Esophagus squamous epithelium (tissue), 5 donors: ENCODE measurements around the gene IDE. TPM values are rescaled to one million over a fixed set of nuclear protein-coding genes. Genes with fewer than 3 reads are reported as not detected.

Experiments
- DNase-seq: peaks from one replicate; lab custom pipeline; 2025; lab: John Stamatoyannopoulos, UW
- H3K27ac ChIP-seq, 4 donors: fragments of 200-600 bp; sonication (generic); one replicate each; pipeline ENCODE4 v1.5.1; 2016 to 2019; ENCODE audit warnings: mild to moderate bottlenecking in 1 of 4
- H3K27me3 ChIP-seq, 4 donors: fragments of 200-600 bp; sonication (generic); 1 replicate in 3 of 4; 2 replicates in 1 of 4; pipeline versions ENCODE4 v1.5.1 to v1.6.0; 2017 to 2021; ENCODE audit warnings: antibody characterized with exemption in 1 of 4
- H3K36me3 ChIP-seq, 3 donors: fragments of 200-600 bp; sonication (generic); one replicate each; pipeline ENCODE4 v1.5.1; 2016 to 2019
- H3K4me1 ChIP-seq, 3 donors: fragments of 200-600 bp; sonication (generic); one replicate each; pipeline ENCODE4 v1.5.1; 2017 to 2019
- H3K4me3 ChIP-seq, 4 donors: fragments of 200-600 bp; sonication (generic); 1 replicate in 3 of 4; 2 replicates in 1 of 4; pipeline ENCODE4 v1.5.1; 2016 to 2019; ENCODE audit warnings: mild to moderate bottlenecking in 2 of 4, moderate library complexity in 1 of 4
- H3K9me3 ChIP-seq, 3 donors: fragments of 200-600 bp; sonication (generic); one replicate each; pipeline ENCODE4 v1.5.1; 2016 to 2019
- CTCF ChIP-seq, 6 experiments: fragments of 450-650 bp in 4 of 6; fragments of 200-600 bp in 2 of 6; sonication (generic) in 2 of 6; IDR thresholded peaks; one replicate each; pipeline ENCODE4 v1.5.1; 2016 to 2019; ENCODE audit warnings: antibody characterized with exemption in 6 of 6, mild to moderate bottlenecking in 4 of 6, moderate library complexity in 4 of 6
- POLR2A ChIP-seq, 4 donors: fragments of 450-650 bp; IDR thresholded peaks; one replicate each; pipeline ENCODE4 v1.6.1; 2017; ENCODE audit warnings: antibody characterized with exemption in 4 of 4, mild to moderate bottlenecking in 4 of 4, moderate library complexity in 3 of 4
- WGBS, 2 donors: methylation state at CpG; one replicate each; pipeline ENCODE4 v1.1.5; 2018; 5-methylcytosine and 5-hydroxymethylcytosine counted together
- intact Hi-C: fragments of 100-400 bp; cut with DNase I; formaldehyde crosslinking; loops from one replicate; pipeline ENCODE4 v1.15.0; 2022
- total RNA-seq, 4 donors: library from RNA; depleted of rRNA; stranded (reverse); fragments of >200 nt; gene quantifications; one replicate each; pipeline ENCODE4 v1.1.0, GENCODE V29; 2016
- donor health status: DM: yes; HTN: yes; CAD: no.

The IDE gene
- total RNA-seq, 4 donors from 2014 or later = 26.7 to 36.8 (median 29.5) TPM

- H3K27ac ChIP-seq = no peak overlapping the region
- no peaks in the 10 kb centered on the region for H3K9me3 ChIP-seq
- TF ChIP-seq CTCF (IDR thresholded peaks at IDR 0.05) = no peak
- no peak for TF ChIP-seq POLR2A (IDR thresholded peaks at IDR 0.05)
- intact Hi-C loops = no loop called here
- no peaks in the 10 kb centered on the region for H3K27me3 ChIP-seq
- WGBS, 2 donors = 81 to 82% methylated on average over 2 of the region's 2 CpGs
- no peaks in the 10 kb centered on the region for H3K36me3 ChIP-seq
- DNase-seq = no peak
- H3K4me1 ChIP-seq = peaks cover 10 to 40% (median 15%) of the 10 kb centered on the region in 3 donors
- H3K4me3 ChIP-seq = no peak overlapping the region
Observed at GRCh38 chr10:92595505-92595904, 21.6 kb upstream of the IDE start.

- 6 to 8% methylated on average over 9 of the region's 9 CpGs for WGBS, 2 donors
- no peaks in the 10 kb centered on the region for H3K9me3 ChIP-seq
- no peak for DNase-seq
- intact Hi-C loops = no loop called here
- H3K4me1 ChIP-seq = peaks cover 10 to 41% (median 15%) of the 10 kb centered on the region in 3 donors
- H3K27ac ChIP-seq = peak overlapping the region in 3 of 4 donors; percentile 94 to 96 (median 94)
- TF ChIP-seq POLR2A (IDR thresholded peaks at IDR 0.05) (no peak), CTCF (IDR thresholded peaks at IDR 0.05) (no peak)
- no peaks in the 10 kb centered on the region for H3K36me3 ChIP-seq
- H3K27me3 ChIP-seq = no peaks in the 10 kb centered on the region
- peak overlapping the region; percentile 53 to 95 (median 78) for H3K4me3 ChIP-seq
Observed at GRCh38 chr10:92593619-92594588, 20.0 kb upstream of the IDE start.

- WGBS, 2 donors = 0 to 1% methylated on average over 15 to 39 of the region's 61 CpGs
- peak; percentile 91 for DNase-seq
- intact Hi-C loops = no loop called here
Observed at GRCh38 chr10:92592761-92593618, 19.1 kb upstream of the IDE start, which contains the start of gene KIF11. Gene KIF11 (plus strand): TSS chr10:92593130. CDS start chr10:92593376, 246 bp downstream.

GRCh38 chr10:92591550-92592022, 17.7 kb upstream of the IDE start:
- DNase-seq = peak; percentile 75
- 0 to 1% methylated on average over 15 to 19 of the region's 38 CpGs for WGBS, 2 donors

More at GRCh38 chr10:92592761-92593618, 19.1 kb upstream of the IDE start, which contains the start of gene KIF11:
- Histone ChIP-seq H3K4me3 (peak within 1 kb of the TSS; percentile 53 to 95 (median 78)), H3K27ac (peak within 1 kb of the TSS; percentile 94 to 96 (median 95)), H3K9me3 (no peaks in the 10 kb centered on the region), H3K27me3 (no peaks in the 10 kb centered on the region), H3K4me1 (peaks cover 10 to 41% (median 15%) of the 10 kb centered on the region in 3 donors), H3K36me3 (no peaks in the 10 kb centered on the region)
- TF ChIP-seq POLR2A (IDR thresholded peaks at IDR 0.05) (peak in 3 of 4 donors; percentile 24 to 94 (median 94)), CTCF (IDR thresholded peaks at IDR 0.05) (peak in 2 of 6 experiments; percentile 5 to 12)

More at GRCh38 chr10:92591550-92592022, 17.7 kb upstream of the IDE start:
- peak overlapping the region; percentile 53 to 95 (median 78) for H3K4me3 ChIP-seq
- no peaks in the 10 kb centered on the region for H3K36me3 ChIP-seq
- peak overlapping the region; percentile 94 to 96 (median 95) for H3K27ac ChIP-seq
- peaks cover 10 to 41% (median 15%) of the 10 kb centered on the region in 3 donors for H3K4me1 ChIP-seq
- no peaks in the 10 kb centered on the region for H3K9me3 ChIP-seq
- TF ChIP-seq POLR2A (IDR thresholded peaks at IDR 0.05) (peak in 3 of 4 donors; percentile 58 to 90 (median 75)), CTCF (IDR thresholded peaks at IDR 0.05) (peak in 1 of 6 experiments; percentile 41)
- intact Hi-C loops = no loop called here
- H3K27me3 ChIP-seq = no peaks in the 10 kb centered on the region
